Middle frontal gyrus (tissue), 1 donor: ENCODE data around the gene PDE4B.
"Not testable (repeated sequence)": the region's sequence is repeated elsewhere in the genome, so short reads cannot be mapped to it uniquely, and the experiment has no call there.

ENCODE experiments used
- DNase-seq: peaks from one replicate; pipeline ENCODE4 v3.0.0-alpha.2; 2015; ENCODE audit warnings: low spot score; ENCODE audit errors: extremely low spot score

The PDE4B gene

DNA sequence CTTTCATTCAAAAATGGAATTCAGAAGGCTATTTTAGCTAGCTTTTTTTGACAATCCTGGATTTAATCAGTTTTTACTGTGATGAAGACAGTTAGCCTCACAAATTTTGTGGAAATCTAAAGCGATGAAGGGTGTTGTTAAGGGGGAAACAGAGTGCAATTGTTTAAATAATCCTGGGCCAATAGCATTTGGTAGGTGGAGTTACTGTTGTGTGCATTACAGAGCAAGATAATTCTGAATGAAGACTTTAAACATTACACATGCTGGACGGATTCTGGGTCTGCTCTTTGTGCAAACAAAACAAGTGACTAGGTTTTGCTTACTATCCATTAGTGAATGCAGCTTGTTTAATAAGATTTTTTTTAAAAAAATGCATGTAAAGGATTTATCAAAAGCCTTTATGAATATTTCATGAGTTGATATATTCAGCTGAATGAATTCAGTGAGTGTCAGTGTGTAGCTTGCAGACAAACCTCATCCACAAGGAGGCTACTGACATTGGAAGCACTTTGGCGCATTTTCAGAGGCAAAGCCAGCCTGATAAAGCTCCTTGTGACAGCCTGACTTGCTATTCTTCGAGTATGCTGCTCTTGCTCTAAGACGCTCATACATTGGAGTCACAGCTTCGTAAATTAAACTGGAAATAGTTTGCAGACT is 199.6 kb downstream of the PDE4B start:
- peak; percentile 63 for DNase-seq

DNA sequence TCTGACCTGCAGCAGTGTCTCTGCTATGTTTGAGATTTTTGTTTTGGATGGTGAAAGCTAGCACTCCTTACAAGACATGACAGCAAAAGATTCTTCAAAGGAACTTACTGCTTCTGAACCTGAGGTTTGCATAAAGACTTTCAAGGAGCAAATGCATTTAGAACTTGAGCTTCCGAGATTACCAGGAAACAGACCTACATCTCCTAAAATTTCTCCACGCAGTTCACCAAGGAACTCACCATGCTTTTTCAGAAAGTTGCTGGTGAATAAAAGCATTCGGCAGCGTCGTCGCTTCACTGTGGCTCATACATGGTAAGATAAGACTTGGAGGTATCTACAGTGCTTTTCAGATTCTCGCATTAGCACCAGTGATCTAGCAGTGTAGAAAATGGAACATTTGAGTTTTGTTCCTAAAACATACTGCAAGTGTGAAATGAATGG is 200.2 kb downstream of the PDE4B start:
- no peak for DNase-seq

DNA sequence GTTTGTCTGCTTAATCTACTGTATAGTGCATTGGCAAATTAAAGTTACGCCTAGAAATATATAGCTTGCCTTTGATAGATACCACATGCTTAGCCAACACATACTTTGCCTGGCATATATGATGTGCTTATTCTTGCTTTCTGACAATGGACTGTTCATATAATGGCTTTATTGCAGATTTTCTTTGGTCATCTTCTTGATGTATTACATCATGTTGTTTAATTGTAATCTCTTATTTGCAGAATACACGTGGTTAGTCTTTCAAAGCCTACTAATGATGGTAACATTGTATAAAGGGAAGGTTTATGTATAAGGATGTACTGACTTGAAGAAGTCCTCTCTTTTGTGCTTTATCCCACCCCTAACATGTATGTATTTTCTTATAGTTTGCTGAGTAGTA is 201.5 kb downstream of the PDE4B start:
- DNase-seq = no peak

DNA sequence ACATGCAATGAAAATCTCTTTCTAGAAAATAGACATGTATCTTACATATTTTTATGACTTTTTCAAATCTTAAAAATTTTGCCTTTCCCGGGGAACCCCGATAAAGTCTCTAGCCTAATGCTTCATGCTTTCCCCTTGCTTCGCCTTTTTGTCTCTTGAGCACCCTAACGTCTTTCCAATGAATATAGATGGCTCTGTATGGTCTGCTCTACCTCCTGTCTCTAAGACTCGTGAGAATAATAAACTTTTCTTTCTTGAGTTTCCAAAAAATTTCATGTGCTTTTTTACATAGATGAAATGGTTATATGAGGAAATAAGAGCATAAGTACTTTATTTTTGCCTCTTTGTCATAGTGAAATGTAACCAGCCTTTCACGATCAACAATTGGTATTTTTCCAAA is 202.6 kb downstream of the PDE4B start:
- DNase-seq = no peak

DNA sequence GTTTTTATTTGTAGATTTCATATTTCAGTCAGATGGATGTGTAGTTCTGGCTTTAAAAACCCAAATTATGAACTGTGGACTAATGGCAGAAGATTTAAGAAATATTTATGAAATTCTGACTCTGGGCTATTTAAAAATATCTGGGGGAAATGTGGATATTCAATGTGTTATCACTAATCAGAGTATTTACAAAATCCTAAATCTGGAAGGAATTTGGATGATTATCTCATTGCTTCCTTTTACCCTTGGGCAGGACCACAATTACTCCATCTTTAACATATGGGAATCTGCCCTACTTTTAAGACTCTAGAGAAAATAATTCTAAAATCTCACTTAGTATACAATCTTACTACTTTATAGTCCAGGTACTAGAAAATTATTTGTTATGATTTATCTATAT is 203.2 kb downstream of the PDE4B start:
- DNase-seq = no peak

DNA sequence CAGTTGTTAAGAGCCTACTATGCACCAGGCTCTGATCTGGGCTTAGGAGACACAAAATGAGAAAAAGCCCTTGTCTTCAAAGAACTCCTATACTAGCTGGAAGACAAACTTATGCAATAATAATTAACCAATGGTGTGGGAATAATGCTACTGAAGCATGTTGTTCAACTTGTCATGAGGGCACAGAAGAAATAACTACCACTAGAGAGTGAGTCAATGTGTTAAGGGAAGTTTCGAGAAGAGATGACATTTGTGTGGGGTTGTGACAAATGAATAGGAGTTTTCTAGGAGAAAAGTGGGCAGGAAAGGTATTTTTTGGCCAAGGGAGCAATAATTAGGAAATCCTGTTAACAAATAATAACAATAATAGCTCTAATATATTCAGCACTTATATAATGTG is 205.0 kb downstream of the PDE4B start:
- DNase-seq = no peak

DNA sequence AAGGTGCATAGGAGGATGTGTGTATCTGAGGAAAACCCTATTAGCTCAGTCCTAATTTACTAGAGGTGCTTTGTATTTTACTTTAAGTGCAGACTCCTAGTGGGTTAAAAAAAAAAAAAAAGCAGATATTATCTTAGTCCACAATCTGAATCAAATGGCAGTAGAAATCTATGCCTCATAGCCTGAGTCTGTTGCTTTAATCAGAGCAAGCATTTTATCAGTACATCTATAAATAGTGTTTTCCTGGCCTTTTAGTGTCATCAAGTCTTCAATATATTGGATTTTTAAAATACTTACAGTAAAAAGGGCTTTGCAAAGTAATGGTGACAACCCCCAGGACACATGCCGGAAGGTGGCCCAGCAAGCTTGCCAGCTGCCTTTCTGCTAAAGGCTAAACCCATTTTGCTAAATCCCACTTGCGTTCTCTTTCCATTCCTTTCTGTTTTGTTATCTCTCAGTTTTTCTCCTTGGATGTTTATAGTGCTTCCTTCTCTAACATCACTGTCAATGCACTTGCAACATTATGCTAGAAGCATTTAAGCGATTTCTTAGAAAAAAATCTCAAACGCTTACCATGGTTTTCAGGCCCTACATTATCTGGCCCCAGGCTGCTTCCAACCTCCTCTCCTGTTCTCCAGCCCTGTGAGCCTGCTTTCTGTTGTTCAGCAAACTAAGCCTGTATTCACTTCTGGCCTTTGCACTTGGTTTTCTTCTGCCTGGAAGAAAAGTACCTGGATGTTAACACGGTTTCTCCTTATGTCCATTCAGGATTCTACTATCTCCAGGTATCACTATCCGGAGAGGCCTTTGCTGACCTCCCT is 206.3 kb downstream of the PDE4B start:
- DNase-seq = no peak

DNA sequence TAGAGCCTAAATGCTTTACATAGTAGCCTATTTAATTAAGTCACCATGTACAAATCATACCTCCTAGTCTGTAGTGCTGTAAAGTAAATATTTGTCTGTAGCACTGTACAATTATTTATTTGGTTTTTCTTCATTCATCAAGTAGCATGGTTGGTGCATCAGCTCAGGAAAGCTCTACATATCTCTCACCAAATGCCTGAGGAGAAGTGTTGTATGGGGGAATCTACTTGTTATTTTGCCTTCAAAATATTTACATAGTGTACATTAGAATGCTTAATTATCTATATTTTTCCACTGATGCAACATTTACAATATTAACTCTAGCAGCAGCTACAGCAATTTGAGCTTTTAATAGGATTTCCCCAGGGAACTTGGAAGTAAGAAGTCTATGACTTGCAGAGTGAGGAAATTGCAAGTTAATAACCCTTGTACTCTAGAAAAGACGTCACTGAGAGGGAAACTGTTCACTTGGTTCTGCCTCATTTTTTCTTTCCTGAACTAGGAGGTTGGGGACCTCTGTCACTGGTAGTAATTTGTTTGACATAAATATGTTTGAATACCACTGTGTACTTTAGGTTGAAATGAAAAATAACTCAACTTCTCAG is 207.4 kb downstream of the PDE4B start:
- no peak for DNase-seq

DNA sequence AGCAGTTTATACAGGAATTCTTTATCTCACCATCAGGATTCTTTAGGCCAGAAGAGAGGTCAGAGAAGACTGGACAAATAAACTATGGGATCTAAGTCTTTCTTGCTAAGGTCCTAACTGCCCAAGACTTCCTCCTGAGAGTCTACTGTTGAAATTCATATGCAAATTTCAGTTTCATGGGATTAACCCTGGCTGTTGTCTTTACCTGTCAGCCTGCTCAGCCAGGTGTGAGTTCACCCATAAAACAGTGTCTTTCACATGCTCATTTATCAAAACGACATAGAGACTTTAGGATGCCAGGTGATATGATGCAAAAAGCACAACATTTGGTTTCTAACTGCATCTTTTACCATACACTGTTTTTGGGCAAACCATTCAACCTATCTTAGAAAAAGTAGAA is 211.0 kb downstream of the PDE4B start:
- DNase-seq = no peak

DNA sequence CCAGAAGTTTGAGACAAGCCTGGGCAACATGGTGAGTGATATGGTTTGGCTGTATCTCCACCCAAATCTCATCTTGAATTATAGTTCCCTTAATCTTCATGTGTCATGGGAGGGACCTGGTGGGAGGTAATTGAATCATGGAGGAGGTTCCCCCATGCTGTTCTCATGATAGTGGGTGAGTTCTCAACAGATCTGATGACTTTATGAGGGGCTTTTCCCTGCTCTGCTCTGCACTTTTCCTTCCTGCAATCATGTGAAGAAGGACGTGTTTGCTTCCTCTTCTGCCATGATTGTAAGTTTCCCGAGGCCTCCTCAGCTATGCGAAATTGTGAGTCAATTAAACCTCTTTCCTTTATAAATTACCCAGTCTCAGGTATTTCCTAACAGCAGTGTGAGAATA is 213.8 kb downstream of the PDE4B start:
- not testable (repeated sequence) for DNase-seq

DNA sequence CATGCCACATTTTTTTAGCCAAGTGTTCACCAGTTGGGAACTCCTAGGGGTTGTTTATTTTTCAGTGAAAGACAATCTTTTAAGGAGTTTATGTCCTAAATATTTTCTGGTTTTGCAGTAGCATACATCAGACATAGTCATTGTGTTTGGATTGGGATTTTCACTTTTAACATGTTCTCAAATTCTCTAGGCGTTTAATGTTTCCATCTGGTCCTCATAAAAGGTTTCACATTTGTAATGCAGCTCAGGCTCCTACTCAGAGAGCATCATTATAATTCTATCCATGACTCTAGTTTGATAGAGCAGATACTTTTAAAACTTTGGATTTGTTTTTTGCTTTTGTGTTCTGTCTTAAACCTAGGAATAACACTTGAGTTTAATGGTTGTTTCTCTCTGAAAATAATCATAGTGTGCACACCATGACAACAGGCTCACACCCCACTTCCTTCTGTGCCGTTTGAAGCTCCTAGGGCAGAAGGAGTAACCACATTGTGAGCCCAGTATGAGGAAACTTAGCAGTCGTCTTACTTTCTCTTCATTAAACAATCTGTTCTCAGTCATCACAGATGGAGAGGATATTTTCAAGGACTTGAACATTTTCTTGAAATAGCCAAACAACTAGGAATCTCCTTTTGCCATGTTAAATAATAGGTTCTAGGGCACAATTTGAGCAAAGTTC is 219.6 kb downstream of the PDE4B start:
- DNase-seq = no peak

DNA sequence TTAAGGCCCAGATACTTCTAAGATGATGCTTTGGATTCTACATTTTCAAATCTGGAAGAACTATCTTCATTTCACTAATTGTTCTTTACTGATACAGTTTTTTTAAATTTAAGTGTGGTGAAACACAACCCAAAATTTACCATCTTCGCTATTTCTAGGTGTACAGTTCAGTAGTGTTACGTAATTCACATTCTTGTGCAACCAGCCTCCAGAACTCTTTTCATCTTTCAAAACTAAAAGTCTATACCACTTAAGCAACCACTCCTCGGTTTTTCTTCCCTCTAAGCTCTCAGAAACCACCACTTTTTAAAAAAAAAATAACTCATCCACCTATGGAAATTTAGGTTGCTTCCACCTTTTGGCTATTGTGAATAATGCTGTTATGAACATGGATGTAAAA is 220.7 kb downstream of the PDE4B start:
- no peak for DNase-seq

DNA sequence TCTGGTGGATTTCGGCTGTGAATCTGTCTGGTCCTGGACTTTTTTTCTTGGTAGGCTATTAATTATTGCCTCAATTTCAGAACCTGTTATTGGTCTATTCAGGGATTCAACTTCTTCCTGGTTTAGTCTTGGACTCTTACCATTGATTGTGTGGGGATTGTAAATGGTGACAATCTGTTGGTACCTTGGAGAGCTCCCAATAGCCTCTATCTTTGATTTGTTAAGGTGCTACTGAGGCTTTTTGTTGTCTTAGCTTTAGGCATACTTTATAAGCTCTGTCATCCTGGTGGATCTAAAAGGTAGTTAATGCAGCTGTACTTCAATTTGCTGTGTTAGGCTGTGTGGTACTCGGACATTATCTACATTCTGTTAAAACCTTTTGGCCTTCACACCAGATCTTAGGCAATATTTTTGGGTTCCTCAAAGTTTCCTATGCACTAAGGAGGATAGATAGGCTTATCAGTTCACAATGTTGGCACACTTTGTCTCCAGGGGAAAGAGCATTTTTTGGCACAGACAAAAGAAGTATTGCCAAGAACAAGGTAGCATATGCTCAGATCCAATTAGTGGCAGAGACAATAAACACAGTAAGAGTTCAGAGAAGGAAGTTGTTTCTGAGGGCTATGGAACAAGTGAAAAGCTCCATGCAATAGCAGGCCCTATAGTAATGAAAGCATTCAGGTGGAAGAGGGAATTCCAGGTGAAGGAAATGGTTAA is 230.4 kb downstream of the PDE4B start:
- DNase-seq = no peak

DNA sequence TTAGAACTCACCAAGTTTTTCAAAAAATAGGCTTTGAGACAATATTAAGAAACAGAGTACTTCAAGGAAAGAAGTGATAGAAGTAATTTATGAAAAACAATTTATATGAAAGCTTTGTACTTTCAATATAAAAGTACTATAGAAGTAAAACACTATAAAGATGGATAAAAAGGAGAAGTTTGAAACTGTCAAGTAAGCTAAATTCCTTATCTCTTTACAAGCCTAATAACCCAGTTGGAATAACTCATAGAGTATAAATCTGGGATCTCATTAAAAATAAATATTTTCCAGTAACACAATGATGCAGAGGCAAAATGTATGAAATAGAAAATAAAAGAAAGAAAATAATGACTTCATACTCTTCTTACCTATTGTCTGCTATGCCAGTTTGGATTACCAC is 232.5 kb downstream of the PDE4B start:
- no peak for DNase-seq

DNA sequence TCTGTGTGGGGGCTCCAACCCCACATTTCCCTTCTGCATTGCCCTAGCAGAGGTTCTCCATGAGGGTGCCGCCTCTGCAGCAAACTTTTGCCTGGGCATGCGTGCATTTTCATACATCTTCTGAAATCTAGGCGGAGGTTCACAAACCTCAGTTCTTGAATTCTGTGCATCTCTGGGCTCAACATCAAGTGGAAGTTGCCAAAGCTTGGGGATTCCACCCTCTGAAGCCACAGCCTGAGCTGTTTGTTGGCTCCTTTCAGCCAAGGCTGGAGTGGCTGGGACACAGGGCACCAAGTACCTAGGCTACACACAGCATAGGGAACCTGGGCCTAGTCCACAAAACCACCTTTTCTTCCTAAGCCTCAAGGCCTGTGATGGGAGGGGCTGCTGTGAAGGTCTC is 235.3 kb downstream of the PDE4B start:
- no peak for DNase-seq

DNA sequence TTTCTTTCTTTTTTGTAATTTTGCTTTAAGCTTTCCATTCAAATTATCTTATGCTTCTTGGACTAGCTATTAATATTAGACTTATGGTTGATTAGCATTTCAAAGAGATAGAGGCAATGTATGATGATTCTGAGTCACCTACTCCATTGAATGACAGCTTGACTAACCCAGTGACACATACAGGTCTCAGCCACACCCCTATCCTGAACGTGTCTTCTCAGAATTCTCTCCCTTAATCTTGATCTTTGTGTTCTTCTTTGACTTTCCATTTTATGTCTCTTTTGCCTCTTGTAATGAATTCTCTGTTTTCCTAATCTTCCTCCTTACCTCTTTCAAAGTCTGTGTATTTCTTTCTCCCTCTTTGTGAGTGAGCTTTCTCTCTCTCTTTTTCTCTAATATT is 241.1 kb downstream of the PDE4B start:
- DNase-seq = no peak

DNA sequence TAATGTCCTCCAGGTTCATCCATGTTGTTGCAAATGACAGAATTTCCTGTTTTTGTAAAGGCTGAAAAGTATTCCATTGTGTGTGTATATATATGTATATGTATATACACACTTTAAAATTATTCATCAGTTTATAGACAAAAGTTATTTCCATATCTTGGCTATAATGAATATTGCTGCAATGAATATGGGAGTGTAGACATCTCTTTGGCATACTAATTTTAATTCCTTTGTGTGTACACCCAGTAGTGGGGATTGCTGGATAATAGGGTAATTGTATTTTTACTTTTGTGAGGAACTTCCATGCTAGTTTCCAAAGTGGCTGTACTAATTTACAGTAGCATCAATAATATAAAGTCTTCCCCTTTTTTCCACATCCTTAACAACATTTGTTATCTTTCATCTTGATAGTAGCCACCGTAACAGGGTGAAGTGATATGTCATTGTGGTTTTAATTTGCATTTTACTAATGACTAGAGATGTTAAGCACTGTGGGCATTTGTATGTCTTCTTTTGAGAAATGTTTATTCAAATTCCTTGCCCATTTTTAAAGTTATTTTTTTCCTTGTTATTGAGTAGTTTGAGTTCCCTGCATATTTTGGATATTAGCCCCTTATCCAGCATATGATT is 243.0 kb downstream of the PDE4B start:
- no peak for DNase-seq

DNA sequence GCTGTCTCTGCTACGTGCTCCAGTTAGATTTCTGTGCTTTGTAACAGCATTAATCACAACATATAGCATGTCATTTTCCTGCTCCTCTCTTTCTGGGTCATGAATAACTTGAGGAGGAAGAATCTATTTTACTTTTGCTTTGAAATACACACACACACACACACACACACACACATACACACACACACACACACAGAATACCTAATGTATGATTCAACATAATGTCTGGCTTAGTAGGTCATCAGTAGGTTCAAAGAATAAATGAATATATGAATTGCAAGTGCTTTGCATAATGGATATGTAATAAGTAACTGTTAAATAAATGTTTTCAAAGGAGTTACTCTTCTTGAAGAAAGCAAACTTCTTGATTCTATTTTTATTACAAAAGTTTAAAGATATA is 249.0 kb downstream of the PDE4B start:
- DNase-seq = no peak

DNA sequence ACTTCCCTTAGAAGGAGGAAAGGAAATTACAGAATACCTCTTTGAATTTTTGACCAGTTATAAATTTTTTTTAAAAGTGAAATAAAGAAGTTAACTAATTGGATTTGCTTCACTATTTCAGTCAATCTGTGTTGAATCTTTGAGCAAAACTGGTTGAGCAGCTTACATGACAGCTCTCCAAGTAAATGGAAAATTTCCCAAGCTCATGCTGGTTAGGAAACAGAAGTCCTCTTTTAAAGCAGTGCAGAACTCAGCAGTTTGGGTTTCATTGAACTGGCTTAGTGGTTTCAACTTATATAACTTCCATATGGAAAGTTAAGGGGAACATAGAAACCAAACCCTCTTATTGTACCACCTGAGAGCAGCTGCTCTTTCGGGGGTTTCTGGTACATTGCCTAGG is 250.5 kb downstream of the PDE4B start:
- no peak for DNase-seq

DNA sequence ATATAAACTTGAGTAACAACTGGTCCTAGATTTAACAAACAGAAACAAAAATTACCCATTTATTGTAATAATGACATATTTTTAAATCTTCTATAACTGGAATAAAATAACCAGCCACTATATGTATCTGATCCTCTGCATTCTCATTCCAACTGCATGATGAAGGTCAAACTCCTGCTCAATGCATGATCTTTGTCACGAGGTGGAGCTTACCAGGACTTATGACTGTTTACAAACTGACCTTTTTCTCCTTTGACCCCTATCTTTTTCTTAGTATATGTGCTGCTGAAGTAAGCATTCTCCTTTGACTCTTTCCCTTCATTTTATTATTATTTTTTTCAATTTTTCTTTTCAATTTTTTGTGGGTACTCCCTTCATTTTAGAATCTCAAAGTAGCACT is 252.2 kb downstream of the PDE4B start:
- DNase-seq = no peak

DNA sequence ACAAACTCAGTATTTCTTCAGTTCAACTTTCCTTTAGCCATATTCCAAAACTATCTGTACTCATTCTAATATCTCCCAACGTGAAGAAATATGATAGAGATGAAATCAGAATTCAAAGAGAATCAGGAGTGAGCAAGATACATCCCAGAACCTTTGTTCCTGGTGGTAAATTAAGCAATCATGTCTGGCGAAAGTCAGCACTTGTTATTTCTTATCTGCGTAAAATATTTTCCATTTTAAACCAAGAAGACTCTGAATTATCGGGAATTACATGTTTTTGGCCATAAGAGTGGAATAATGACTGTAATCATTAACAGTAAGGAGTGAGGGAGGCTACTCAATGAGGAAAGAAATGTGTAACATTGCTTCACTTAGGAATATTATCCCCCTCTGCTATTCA is 253.7 kb downstream of the PDE4B start:
- no peak for DNase-seq
